BLaER1 treated with 17β-estradiol and CSF1 and Interleukin-3, amounts not matched to agents 10 nM and 100 nM (cell line): Measurements from ENCODE around the gene DOCK9.

Experiments
- H3K27ac ChIP-seq, 11 experiments: shearing (Covaris generic); formaldehyde crosslinking; 2 replicates each; pipeline ENCODE4 v1.8.1; 2022
- H3K27me3 ChIP-seq, 11 experiments: shearing (Covaris generic); formaldehyde crosslinking; 2 replicates each; pipeline ENCODE4 v1.8.1; 2022
- H3K36me3 ChIP-seq, 11 experiments: shearing (Covaris generic); formaldehyde crosslinking; 2 replicates each; pipeline ENCODE4 v1.8.1; 2022
- H3K4me1 ChIP-seq, 10 experiments: shearing (Covaris generic); formaldehyde crosslinking; 2 replicates each; pipeline ENCODE4 v1.8.1; 2022
- H3K4me2 ChIP-seq, 11 experiments: shearing (Covaris generic); formaldehyde crosslinking; 2 replicates each; pipeline ENCODE4 v1.8.1; 2022
- H3K4me3 ChIP-seq, 10 experiments: shearing (Covaris generic); formaldehyde crosslinking; 2 replicates each; pipeline ENCODE4 v1.8.1; 2022
- H3K9ac ChIP-seq, 11 experiments: shearing (Covaris generic); formaldehyde crosslinking; 2 replicates each; pipeline ENCODE4 v1.8.1; 2022
- H3K9me3 ChIP-seq, 11 experiments: shearing (Covaris generic); formaldehyde crosslinking; replicated peaks in 1 of 11; 2 replicates each; pipeline ENCODE4 v1.8.1; 2022
- H4K20me1 ChIP-seq, 11 experiments: shearing (Covaris generic); formaldehyde crosslinking; 2 replicates each; pipeline ENCODE4 v1.8.1; 2022
- Cebpa-rat ChIP-seq, 11 experiments: shearing (Covaris generic); IDR thresholded peaks; 2 replicates each; pipeline ENCODE4 v1.8.1; 2022

DOCK9 gene

DNA sequence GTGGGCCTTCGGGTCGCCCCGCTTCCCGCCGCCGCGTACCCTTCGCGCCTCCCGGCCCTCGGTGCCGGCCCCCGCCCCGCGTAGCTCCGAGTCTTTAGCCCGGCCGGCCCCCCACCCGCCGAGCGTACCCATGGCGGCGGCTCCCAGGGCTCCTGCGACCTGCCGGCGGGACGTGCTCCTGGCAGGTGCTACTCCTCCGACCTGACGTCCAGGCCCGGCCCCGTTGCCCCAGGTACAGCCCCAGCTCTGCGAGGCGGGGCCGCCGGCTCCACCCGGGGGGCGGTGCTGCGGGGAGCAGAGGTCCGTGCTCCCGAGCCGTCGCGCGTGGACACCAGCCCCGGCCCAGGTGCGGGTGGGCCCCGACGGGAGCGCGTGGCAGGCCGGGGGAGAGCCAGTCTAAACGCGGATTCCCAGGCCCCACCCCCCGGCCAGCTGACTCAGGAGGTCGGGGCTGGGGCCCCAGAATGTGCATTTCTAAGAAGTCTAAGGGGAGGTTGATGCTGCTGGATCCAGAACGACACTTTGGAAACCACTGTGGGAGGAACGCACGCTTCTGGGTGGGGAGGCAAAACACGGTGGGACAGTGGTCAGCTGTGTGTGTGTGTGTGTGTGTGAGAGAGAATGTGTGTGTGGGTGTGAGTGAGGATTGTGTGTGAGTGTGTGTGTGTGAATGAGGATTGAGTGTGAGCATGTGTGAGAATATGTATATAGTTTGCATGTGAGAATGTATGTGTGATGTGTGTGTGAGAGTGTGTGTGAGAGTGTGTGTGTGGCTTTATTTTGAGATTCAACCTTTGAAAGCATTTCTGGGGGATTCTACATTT lies 225.2 kb downstream of the DOCK9 start, which contains the start of gene SLC15A1:
Gene SLC15A1, minus strand, starts transcription at position 206 of the 824 bp plus-strand sequence. Its CDS starts 74 bp downstream, at position 132.
- peaks cover 17 to 25% (median 19%) of the 10 kb centered on the region in 11 experiments for H3K9me3 ChIP-seq
- no peak within 1 kb of the TSS for H3K9ac ChIP-seq
- TF ChIP-seq Cebpa-rat (IDR thresholded peaks at IDR 0.05), result no peak
- no peaks in the 10 kb centered on the region for H4K20me1 ChIP-seq
- no peak within 1 kb of the TSS for H3K27ac ChIP-seq
- H3K36me3 ChIP-seq, result no peaks in the 10 kb centered on the region
- no peak within 1 kb of the TSS for H3K4me2 ChIP-seq
- no peaks in the 10 kb centered on the region for H3K4me1 ChIP-seq
- peaks cover 0 to 18% (median 10%) of the 10 kb centered on the region in 11 experiments; a peak in 13 of 22 replicates for H3K27me3 ChIP-seq
- no peak within 1 kb of the TSS for H3K4me3 ChIP-seq

DNA sequence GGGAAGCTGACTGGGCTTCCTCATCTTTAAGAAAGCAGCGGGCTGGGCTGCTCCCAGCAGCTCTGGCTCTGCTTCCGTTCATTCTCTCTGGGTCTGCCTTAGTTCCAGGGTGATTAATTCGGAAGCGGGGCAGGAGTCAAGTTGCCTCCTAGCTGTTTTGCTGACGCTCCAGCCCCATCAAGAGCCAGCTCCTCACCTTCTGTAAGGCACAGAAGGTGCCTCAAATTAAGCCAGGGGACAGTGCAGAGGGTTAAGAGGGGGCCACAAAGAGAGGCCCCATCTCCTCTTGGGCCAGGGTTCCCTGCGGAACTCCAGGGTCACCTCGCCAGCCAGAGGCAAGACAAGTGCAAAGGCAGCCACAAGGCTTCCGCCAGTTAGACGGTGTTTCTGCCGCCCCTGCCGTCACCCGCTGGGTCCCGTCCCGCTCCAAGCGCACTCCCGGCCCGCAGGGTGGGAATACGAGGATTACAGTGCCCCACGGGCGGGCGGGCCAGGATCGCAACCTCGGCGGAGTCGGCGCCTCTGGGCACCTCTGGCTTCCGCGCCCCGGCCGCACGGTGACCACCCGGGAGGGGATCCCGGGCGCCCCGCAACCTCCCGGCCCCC lies 225.9 kb downstream of the DOCK9 start:
- TF ChIP-seq Cebpa-rat (IDR thresholded peaks at IDR 0.05), result no peak
- peaks cover 17 to 25% (median 19%) of the 10 kb centered on the region in 11 experiments for H3K9me3 ChIP-seq
- no peaks in the 10 kb centered on the region for H3K36me3 ChIP-seq
- H3K9ac ChIP-seq, result no peak overlapping the region
- no peak overlapping the region for H3K27ac ChIP-seq
- H4K20me1 ChIP-seq, result no peaks in the 10 kb centered on the region
- peaks cover 0 to 18% (median 10%) of the 10 kb centered on the region in 11 experiments; a peak in 13 of 22 replicates for H3K27me3 ChIP-seq
- 0 out of 20 replicates have a peak, but pooled peaks cover 0 to 3% (median 0%) of the 10 kb centered on the region in 10 experiments for H3K4me1 ChIP-seq
- H3K4me2 ChIP-seq, result no peak overlapping the region
- H3K4me3 ChIP-seq, result no peak overlapping the region

DNA sequence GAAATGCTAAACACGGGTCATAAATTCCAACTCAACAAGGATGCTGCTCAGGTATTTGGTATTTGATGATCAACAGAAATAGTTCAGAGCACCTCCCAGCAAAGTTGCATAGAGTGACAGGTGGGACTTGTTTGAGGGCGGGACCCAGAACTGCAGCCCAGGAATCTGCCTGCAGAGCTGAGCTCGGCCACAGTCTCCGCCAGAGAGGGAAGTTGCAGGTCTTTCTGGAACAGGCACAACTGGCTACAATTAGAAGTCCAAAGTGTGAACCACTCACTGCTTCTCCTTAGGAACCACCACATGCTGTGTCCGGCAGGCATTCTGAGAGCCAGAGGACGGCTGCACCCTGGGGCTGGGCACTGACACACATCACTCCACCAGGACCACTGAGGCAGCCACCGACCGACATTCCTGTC lies 226.5 kb downstream of the DOCK9 start:
- Histone ChIP-seq H3K9me3 (peaks cover 17 to 25% (median 19%) of the 10 kb centered on the region in 11 experiments), H3K4me3 (no peak overlapping the region), H4K20me1 (no peaks in the 10 kb centered on the region), H3K27ac (no peak overlapping the region), H3K9ac (no peak overlapping the region), H3K27me3 (peaks cover 0 to 18% (median 10%) of the 10 kb centered on the region in 11 experiments; a peak in 13 of 22 replicates), H3K36me3 (no peaks in the 10 kb centered on the region), H3K4me2 (no peak overlapping the region), H3K4me1 (0 out of 20 replicates have a peak, but pooled peaks cover 0 to 5% (median 0%) of the 10 kb centered on the region in 10 experiments)
- TF ChIP-seq Cebpa-rat (IDR thresholded peaks at IDR 0.05), result no peak

DNA sequence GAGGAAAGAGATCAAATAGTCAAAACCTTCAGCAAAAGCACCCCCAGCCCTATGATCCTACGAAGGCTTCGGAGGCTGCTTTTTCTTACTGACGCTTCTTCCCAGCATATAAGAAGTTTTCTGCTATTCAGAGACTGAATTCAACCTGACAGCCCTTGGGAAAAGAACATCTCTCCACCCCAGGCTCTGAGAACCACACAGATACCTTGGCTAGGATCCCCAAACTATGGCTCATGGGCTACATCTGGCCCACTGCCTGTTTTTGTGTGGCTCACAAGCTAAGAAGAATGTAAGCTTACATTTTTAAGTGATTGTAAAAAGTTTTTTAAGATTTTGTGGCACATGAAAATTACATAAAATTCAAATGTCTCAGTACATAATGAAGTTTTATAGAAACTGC lies 228.4 kb downstream of the DOCK9 start:
- Histone ChIP-seq H3K4me2 (no peak overlapping the region), H3K27ac (no peak overlapping the region), H4K20me1 (no peaks in the 10 kb centered on the region), H3K4me1 (0 out of 20 replicates have a peak, but pooled peaks cover 0 to 5% (median 0%) of the 10 kb centered on the region in 10 experiments), H3K4me3 (no peak overlapping the region), H3K27me3 (peaks cover 0 to 18% (median 10%) of the 10 kb centered on the region in 11 experiments; a peak in 13 of 22 replicates), H3K36me3 (no peaks in the 10 kb centered on the region), H3K9ac (no peak overlapping the region), H3K9me3 (peaks cover 17 to 23% (median 19%) of the 10 kb centered on the region in 11 experiments)
- TF ChIP-seq Cebpa-rat (IDR thresholded peaks at IDR 0.05), result no peak

DNA sequence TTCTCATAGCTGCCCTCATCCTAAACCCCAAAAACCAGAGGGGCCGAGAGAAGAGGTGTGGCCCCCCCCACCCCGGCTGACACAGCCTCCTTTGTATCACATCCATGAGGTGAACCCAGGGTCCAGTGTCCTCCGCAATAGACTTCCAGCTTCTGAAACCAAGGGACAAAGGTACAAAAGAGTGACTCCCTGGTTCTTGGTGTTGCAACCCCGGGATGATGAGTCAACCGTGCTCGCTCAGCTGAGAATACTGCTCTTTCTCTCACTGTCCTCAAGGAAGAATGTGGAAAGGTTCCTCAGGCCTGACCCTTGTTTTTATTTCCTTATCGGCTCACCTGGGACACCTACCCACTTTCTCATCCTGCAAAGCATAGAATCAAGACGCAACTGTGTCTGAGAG lies 230.9 kb downstream of the DOCK9 start:
- Histone ChIP-seq H3K9ac (no peak overlapping the region), H3K36me3 (no peaks in the 10 kb centered on the region), H3K4me1 (0 out of 20 replicates have a peak, but pooled peaks cover 0 to 5% (median 0%) of the 10 kb centered on the region in 10 experiments), H3K27me3 (peaks cover 0 to 7% (median 3%) of the 10 kb centered on the region in 11 experiments; a peak in 8 of 22 replicates), H4K20me1 (no peaks in the 10 kb centered on the region), H3K4me2 (peak overlapping the region in 2 of 11 experiments; percentile 2 to 3; a peak in 2 of 22 replicates), H3K27ac (no peak overlapping the region), H3K9me3 (peaks cover 0 to 5% (median 3%) of the 10 kb centered on the region in 11 experiments; a peak in 17 of 22 replicates), H3K4me3 (no peak overlapping the region)
- no peak for TF ChIP-seq Cebpa-rat (IDR thresholded peaks at IDR 0.05)
